Trophoblast cell (in vitro differentiated cells and primary cell): ENCODE measurements around the gene KIAA1614.

ENCODE experiments used
- DNase-seq, 2 donors: peaks; one replicate each; pipeline ENCODE4 v3.0.0-alpha.2; 2016
- H2AFZ ChIP-seq: 2 replicates; pipeline ENCODE4 v1.6.1; 2013; ENCODE audit warnings: low read length, moderate library complexity, mild to moderate bottlenecking; ENCODE audit not compliant: insufficient read depth, poor library complexity
- H2AK5ac ChIP-seq: 2 replicates; pipeline ENCODE4 v1.6.1; 2013; ENCODE audit warnings: mild to moderate bottlenecking, low read length
- H2BK120ac ChIP-seq: 2 replicates; pipeline ENCODE4 v1.6.1; 2013; ENCODE audit warnings: low read length, mild to moderate bottlenecking, moderate library complexity; ENCODE audit not compliant: insufficient read depth, poor library complexity
- H2BK12ac ChIP-seq: 2 replicates; pipeline ENCODE4 v1.6.1; 2013; ENCODE audit warnings: mild to moderate bottlenecking, low read length, moderate library complexity
- H2BK5ac ChIP-seq: 2 replicates; pipeline ENCODE4 v1.6.1; 2013; ENCODE audit warnings: low read length, low read depth, moderate library complexity, mild to moderate bottlenecking; ENCODE audit not compliant: poor library complexity
- H3K14ac ChIP-seq: 2 replicates; pipeline ENCODE4 v1.6.1; 2013; ENCODE audit warnings: mild to moderate bottlenecking, low read length
- H3K18ac ChIP-seq: 2 replicates; pipeline ENCODE4 v1.6.1; 2013; ENCODE audit warnings: mild to moderate bottlenecking, low read length
- H3K23ac ChIP-seq: 2 replicates; pipeline ENCODE4 v1.6.1; 2013; ENCODE audit warnings: low read length
- H3K27ac ChIP-seq: 2 replicates; pipeline ENCODE4 v1.5.1; 2013; ENCODE audit warnings: low read depth, mild to moderate bottlenecking, inconsistent platforms, low read length, moderate library complexity
- H3K27me3 ChIP-seq: 2 replicates; pipeline ENCODE4 v1.6.1; 2013; ENCODE audit warnings: inconsistent platforms, mild to moderate bottlenecking, low read length, moderate library complexity; ENCODE audit not compliant: insufficient read depth
- H3K36me3 ChIP-seq, 2 experiments: 1 replicate in 1 of 2; 2 replicates in 1 of 2; pipeline ENCODE4 v1.6.1; 2013; ENCODE audit warnings: low read length in 2 of 2, mild to moderate bottlenecking in 2 of 2, moderate library complexity in 1 of 2; ENCODE audit not compliant: insufficient read depth in 2 of 2, control insufficient read depth in 1 of 2
- H3K4ac ChIP-seq: 2 replicates; pipeline ENCODE4 v1.6.1; 2013; ENCODE audit warnings: low read depth, mild to moderate bottlenecking, low read length, moderate library complexity
- H3K4me1 ChIP-seq, 2 experiments: 1 replicate in 1 of 2; 2 replicates in 1 of 2; pipeline ENCODE4 v1.6.1; 2013; ENCODE audit warnings: low read length in 2 of 2, mild to moderate bottlenecking in 2 of 2, moderate library complexity in 1 of 2; ENCODE audit not compliant: insufficient read depth in 2 of 2, control insufficient read depth in 1 of 2
- H3K4me2 ChIP-seq: 2 replicates; pipeline ENCODE4 v1.6.1; 2013; ENCODE audit warnings: inconsistent platforms, mild to moderate bottlenecking, low read length, moderate library complexity
- H3K4me3 ChIP-seq: 2 replicates; pipeline ENCODE4 v1.5.1; 2013; ENCODE audit warnings: mild to moderate bottlenecking, low read depth, low read length, inconsistent platforms
- H3K79me1 ChIP-seq: one replicate; pipeline ENCODE4 v1.6.1; 2013; ENCODE audit warnings: low read length
- H3K79me2 ChIP-seq: 2 replicates; pipeline ENCODE4 v1.6.1; 2013; ENCODE audit warnings: low read length, mild to moderate bottlenecking; ENCODE audit not compliant: control insufficient read depth, insufficient read depth, poor library complexity
- H3K9ac ChIP-seq: 2 replicates; pipeline ENCODE4 v1.6.1; 2013; ENCODE audit warnings: mild to moderate bottlenecking, low read length
- H3K9me3 ChIP-seq: 2 replicates; pipeline ENCODE4 v1.6.1; 2013; ENCODE audit warnings: low read depth, mild to moderate bottlenecking, control low read depth, inconsistent platforms, low read length; ENCODE audit not compliant: insufficient read depth
- H4K12ac ChIP-seq: 2 replicates; pipeline ENCODE4 v1.6.1; 2013; ENCODE audit warnings: low read depth, mild to moderate bottlenecking, low read length, moderate library complexity
- H4K8ac ChIP-seq: 2 replicates; pipeline ENCODE4 v1.6.1; 2013; ENCODE audit warnings: low read depth, mild to moderate bottlenecking, low read length, moderate library complexity
- H4K91ac ChIP-seq: one replicate; pipeline ENCODE4 v1.6.1; 2013; ENCODE audit warnings: low read depth, mild to moderate bottlenecking, low read length, moderate library complexity
- WGBS: extraction: QIAGEN DNeasy Blood & Tissue Kit; methylation state at CpG from one replicate; pipeline ENCODE4 v1.1.7; 2013; ENCODE audit warnings: missing lambda C conversion rate; ENCODE audit not compliant: insufficient read length, insufficient coverage; ENCODE audit errors: extremely low coverage; 5-methylcytosine and 5-hydroxymethylcytosine counted together

Gene KIAA1614

GRCh38 chr1:180937624-180938225 lies 25.0 kb downstream of the KIAA1614 start:
- H4K12ac ChIP-seq, result no peak overlapping the region
- H3K4ac ChIP-seq, result no peak overlapping the region
- no peak overlapping the region for H3K14ac ChIP-seq
- peaks cover 4% of the 10 kb centered on the region for H3K9me3 ChIP-seq
- H3K4me2 ChIP-seq, result no peak overlapping the region
- H2BK12ac ChIP-seq, result no peak overlapping the region
- H2AK5ac ChIP-seq, result no peak overlapping the region
- no peak for DNase-seq
- no peak overlapping the region for H3K23ac ChIP-seq
- no peak overlapping the region for H4K8ac ChIP-seq
- H3K4me1 ChIP-seq, result peaks cover 15 to 21% of the 10 kb centered on the region in 2 experiments
- H3K27me3 ChIP-seq, result no peaks in the 10 kb centered on the region
- no peak overlapping the region for H3K18ac ChIP-seq
- WGBS, result no CpG with 5 or more reads among the region's 9 CpGs
- no peaks in the 10 kb centered on the region for H3K79me2 ChIP-seq
- H3K9ac ChIP-seq, result no peak overlapping the region
- H3K79me1 ChIP-seq, result peaks cover 2% of the 10 kb centered on the region
- no peak overlapping the region for H2AFZ ChIP-seq
- no peak overlapping the region for H3K4me3 ChIP-seq
- H3K27ac ChIP-seq, result no peak overlapping the region
- no peaks in the 10 kb centered on the region for H3K36me3 ChIP-seq
- H4K91ac ChIP-seq, result no peak overlapping the region
- H2BK120ac ChIP-seq, result no peak overlapping the region
- no peak overlapping the region for H2BK5ac ChIP-seq

GRCh38 chr1:180939073-180939710 lies 26.5 kb downstream of the KIAA1614 start:
- H4K12ac ChIP-seq, result no peak overlapping the region
- H2BK5ac ChIP-seq, result no peak overlapping the region
- H3K79me2 ChIP-seq, result no peaks in the 10 kb centered on the region
- peaks cover 2% of the 10 kb centered on the region for H3K79me1 ChIP-seq
- H3K9ac ChIP-seq, result no peak overlapping the region
- H2AK5ac ChIP-seq, result no peak overlapping the region
- no peak overlapping the region for H3K14ac ChIP-seq
- no peak overlapping the region for H2BK12ac ChIP-seq
- H3K4ac ChIP-seq, result no peak overlapping the region
- no peak overlapping the region for H3K18ac ChIP-seq
- H3K23ac ChIP-seq, result no peak overlapping the region
- no peak overlapping the region for H4K8ac ChIP-seq
- H3K27me3 ChIP-seq, result no peaks in the 10 kb centered on the region
- no peak overlapping the region for H2BK120ac ChIP-seq
- no peak for DNase-seq
- no peak overlapping the region for H3K4me3 ChIP-seq
- no peak overlapping the region for H2AFZ ChIP-seq
- H3K27ac ChIP-seq, result no peak overlapping the region
- H3K9me3 ChIP-seq, result peaks cover 4% of the 10 kb centered on the region
- no peak overlapping the region for H4K91ac ChIP-seq
- no peaks in the 10 kb centered on the region for H3K36me3 ChIP-seq
- H3K4me2 ChIP-seq, result no peak overlapping the region
- H3K4me1 ChIP-seq, result peaks cover 12 to 18% of the 10 kb centered on the region in 2 experiments
- WGBS, result no CpG with 5 or more reads among the region's 9 CpGs

- Histone ChIP-seq H4K8ac (no peak overlapping the region), H3K9ac (no peak overlapping the region), H4K91ac (no peak overlapping the region), H3K27me3 (no peaks in the 10 kb centered on the region), H4K12ac (no peak overlapping the region), H3K79me2 (no peaks in the 10 kb centered on the region), H3K27ac (no peak overlapping the region), H3K4me2 (no peak overlapping the region), H3K79me1 (peaks cover 3% of the 10 kb centered on the region), H3K4me1 (peaks cover 12 to 18% of the 10 kb centered on the region in 2 experiments), H3K4ac (no peak overlapping the region), H3K4me3 (no peak overlapping the region), H2AK5ac (peak overlapping the region; percentile 43), H3K9me3 (peaks cover 4% of the 10 kb centered on the region), H3K14ac (no peak overlapping the region), H2BK5ac (no peak overlapping the region), H3K36me3 (no peaks in the 10 kb centered on the region), H2BK120ac (no peak overlapping the region), H3K18ac (no peak overlapping the region), H3K23ac (no peak overlapping the region), H2BK12ac (no peak overlapping the region), H2AFZ (no peak overlapping the region)
- WGBS, result no CpG with 5 or more reads among the region's 3 CpGs
- no peak for DNase-seq
Measured at GRCh38 chr1:180939711-180940103, 27.0 kb downstream of the KIAA1614 start.

- Histone ChIP-seq H3K36me3 (no peaks in the 10 kb centered on the region), H2BK120ac (no peak overlapping the region), H3K4me3 (no peak overlapping the region), H4K91ac (no peak overlapping the region), H4K8ac (no peak overlapping the region), H3K79me2 (no peaks in the 10 kb centered on the region), H3K9ac (no peak overlapping the region), H3K9me3 (peaks cover 4% of the 10 kb centered on the region), H3K79me1 (peaks cover 7% of the 10 kb centered on the region), H2AFZ (no peak overlapping the region), H3K4ac (no peak overlapping the region), H2AK5ac (no peak overlapping the region), H3K23ac (no peak overlapping the region), H2BK12ac (no peak overlapping the region), H3K4me2 (no peak overlapping the region), H4K12ac (no peak overlapping the region), H3K27ac (no peak overlapping the region), H2BK5ac (no peak overlapping the region), H3K27me3 (no peaks in the 10 kb centered on the region), H3K14ac (no peak overlapping the region), H3K4me1 (peaks cover 18 to 22% of the 10 kb centered on the region in 2 experiments), H3K18ac (no peak overlapping the region)
- no CpG with 5 or more reads among the region's 5 CpGs for WGBS
- DNase-seq, result no peak
Measured at GRCh38 chr1:180940445-180940844, 27.7 kb downstream of the KIAA1614 start.
